Measurements from ENCODE around the gene TMEM208.

TMEM208 gene

DNA sequence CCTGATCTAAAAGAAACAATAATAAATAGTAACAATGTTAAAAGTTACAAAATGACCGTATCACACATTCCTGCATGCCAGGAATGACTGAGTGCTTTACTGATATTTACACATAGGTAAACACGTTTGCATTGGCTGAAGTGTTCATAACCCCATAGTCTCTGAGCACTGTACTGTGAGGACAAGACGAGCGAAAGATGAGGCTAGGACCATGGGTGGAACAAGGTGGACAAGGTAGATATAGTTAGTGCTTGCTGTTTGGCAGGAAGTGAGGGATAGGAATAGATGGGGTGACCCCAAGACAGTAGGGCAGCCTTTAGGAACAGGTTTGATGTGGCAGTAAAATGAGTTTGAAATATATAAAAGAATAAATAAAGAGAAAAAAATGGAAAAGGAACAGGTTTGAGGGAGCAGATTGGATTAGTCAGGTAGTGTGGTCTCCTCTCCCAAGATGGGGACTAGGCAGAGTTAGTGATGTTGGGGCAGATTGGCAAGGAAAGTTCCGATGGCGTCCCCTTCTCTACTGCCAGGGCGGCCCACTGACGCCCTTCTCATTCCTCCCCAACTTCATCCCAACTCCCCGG, 35.4 kb upstream of the TMEM208 start:
- DNase-seq (ENCODE audit: low read depth in 1 of 2, low spot score in 1 of 2) = no peak

DNA sequence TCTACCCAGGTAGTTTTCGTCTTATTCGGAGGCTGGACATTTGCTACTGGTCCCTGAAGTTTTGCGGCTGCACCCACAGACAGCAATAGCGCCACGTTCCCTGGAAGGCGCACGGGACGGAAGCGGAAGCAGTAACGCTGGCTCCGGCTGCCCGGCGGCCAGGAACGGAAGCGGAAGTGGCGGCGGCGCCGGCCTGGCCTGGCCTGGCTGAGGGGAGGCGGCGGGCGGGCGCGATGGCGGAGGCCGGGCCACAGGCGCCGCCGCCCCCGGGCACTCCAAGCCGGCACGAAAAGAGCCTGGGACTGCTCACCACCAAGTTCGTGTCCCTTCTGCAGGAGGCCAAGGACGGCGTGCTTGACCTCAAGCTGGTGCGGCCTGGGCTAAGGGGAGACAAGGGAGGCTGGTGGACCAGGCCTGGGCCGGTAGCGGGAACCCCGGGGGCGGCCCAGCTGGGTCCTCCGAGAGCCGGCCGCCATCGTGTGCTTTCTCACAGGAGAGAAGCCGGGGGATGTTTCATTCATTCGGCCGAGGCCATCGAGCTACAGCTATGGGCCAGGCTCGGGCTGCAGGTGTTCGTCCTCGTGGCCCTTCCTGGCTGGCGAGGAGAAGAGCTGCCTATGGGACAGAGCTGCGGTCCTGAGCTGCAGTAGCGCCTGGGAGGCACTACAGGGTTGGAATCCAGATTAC, 34.8 kb upstream of the TMEM208 start, which contains the start of gene E2F4:
Gene E2F4 (plus strand): TSS at position 161 of the 687 bp plus-strand sequence. CDS start 73 bp downstream, at position 234.
- peak; percentile 71 to 80 for DNase-seq (ENCODE audit: low read depth in 1 of 2, low spot score in 1 of 2)

DNA sequence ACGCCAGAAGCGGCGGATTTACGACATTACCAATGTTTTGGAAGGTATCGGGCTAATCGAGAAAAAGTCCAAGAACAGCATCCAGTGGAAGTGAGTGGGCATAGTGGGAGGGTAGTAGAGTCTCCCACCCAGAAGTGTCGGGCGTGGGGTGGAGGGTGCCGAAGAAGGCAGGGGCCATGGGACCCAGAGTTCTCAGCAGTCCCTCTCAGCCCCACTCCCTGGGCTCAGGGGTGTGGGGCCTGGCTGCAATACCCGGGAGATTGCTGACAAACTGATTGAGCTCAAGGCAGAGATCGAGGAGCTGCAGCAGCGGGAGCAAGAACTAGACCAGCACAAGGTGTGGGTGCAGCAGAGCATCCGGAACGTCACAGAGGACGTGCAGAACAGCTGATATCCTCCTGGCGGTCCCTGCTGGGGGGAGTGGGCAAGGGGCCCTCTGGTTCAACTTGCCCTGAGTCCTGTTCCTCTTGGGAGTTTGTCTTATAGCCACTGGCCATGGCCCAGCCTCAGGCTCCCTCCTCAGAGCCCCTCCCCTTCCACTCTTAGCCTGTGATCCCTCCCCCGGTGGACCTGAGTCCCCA, 34.1 kb upstream of the TMEM208 start:
- DNase-seq (ENCODE audit: low read depth in 1 of 2, low spot score in 1 of 2) = no peak

DNA sequence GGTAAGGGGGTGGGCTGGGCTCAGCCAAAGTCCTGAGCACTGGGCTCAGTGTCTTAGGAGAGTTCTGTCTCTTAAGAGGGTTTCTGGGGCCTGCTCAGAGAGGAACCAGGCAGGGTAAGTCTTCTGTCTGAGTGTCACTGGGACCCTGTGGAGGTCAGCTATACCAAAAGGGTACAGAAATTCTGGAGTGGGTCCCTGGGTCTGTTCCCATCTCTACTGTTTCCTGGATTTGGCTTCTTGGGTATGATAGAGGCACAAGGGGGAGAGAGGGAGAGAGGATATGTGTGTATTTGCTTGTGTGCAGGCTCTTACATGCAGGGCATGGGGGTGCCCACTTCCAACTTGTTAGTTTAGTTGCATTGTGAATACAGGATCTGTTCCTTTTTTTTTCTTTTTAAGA, 33.4 kb upstream of the TMEM208 start:
- DNase-seq (ENCODE audit: low read depth in 1 of 2, low spot score in 1 of 2) = no peak

GRCh38 chr16:67194260-67194659, 32.7 kb upstream of the TMEM208 start:
- DNase-seq (ENCODE audit: low read depth in 1 of 2, low spot score in 1 of 2) = no peak

DNA sequence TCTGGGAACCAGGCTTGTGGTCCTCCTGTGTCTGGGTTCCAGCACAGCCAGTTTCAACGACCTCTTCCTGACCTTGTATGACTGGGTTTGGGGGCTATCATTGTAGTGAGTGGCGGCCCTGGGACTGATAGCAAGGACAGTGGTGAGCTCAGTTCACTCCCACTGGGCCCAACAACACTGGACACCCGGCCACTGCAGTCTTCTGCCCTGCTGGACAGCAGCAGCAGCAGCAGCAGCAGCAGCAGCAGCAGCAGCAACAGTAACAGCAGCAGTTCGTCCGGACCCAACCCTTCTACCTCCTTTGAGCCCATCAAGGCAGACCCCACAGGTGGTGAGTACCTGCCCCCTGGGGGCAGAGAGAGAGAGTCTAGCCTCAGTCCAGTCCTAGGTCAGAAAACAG, 31.3 kb upstream of the TMEM208 start:
- DNase-seq (ENCODE audit: low read depth in 1 of 2, low spot score in 1 of 2) = no peak

DNA sequence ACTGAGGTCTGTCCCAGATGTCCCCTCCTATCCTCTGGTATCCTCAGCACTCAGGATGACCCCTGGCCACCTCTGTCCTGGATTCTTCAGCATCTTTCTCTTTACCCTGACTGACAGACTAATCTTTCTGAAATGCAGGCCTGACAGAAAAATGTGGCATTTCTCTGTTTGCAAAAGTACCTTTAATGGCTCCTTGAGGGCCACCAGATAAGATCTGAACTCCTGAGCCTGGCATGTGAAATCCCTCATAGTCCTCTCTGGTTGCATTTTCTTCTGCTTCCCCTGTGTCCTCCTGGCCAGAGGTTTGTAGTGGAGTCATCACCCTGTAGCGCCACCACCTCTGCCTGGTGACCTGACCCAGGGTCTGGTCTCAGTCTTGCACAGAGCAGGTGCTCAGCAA, 30.0 kb upstream of the TMEM208 start:
- DNase-seq (ENCODE audit: low read depth in 1 of 2, low spot score in 1 of 2) = no peak

DNA sequence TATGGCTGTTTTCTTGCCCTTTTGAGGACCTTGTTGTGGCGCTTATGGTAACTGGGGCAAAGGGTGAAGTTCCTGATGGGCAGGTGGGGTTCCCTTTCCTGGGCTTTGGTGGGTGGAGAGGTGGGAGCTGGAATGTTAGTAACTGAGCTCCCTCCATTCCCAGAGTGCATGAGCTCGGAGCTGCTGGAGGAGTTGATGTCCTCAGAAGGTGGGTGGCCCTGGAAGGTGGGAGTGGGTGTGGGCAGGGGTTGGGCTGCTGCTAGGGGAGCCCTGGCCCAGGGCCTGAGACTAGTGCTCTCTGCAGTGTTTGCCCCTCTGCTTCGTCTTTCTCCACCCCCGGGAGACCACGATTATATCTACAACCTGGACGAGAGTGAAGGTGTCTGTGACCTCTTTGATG, 29.2 kb upstream of the TMEM208 start:
- no peak for DNase-seq (ENCODE audit: low read depth in 1 of 2, low spot score in 1 of 2)

DNA sequence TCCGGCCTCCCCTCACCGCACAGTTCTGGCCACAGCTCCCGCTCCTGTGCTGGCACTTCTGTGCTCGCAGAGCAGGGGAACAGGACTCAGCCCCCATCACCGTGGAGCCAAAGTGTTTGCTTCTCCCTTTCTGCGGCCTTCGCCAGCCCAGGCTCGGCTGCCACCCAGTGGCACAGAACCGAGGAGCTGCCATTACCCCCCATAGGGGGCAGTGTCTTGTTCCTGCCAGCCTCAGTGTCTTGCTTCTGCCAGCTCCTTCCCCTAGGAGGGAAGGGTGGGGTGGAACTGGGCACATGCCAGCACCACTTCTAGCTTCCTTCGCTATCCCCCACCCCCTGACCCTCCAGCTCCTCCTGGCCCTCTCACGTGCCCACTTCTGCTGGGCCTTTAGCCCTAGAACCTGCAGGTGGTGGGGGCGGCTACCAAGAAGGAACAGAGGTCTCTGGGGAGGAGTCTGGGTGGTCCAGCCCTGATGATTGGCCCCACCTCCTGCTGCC, 28.6 kb upstream of the TMEM208 start:
- DNase-seq (ENCODE audit: low read depth in 1 of 2, low spot score in 1 of 2) = no peak

- no peak for DNase-seq (ENCODE audit: low read depth in 1 of 2, low spot score in 1 of 2)
These were observed 27.7 kb upstream of the TMEM208 start, which contains the start of gene ELMO3 for GRCh38 chr16:67199011-67199807. Gene ELMO3, plus strand, starts transcription at chr16:67199131. Its CDS starts 196 bp downstream, at chr16:67199327.

GRCh38 chr16:67199808-67200198, 27.1 kb upstream of the TMEM208 start:
- no peak for DNase-seq (ENCODE audit: low read depth in 1 of 2, low spot score in 1 of 2)

GRCh38 chr16:67200491-67200890, 26.4 kb upstream of the TMEM208 start:
- DNase-seq (ENCODE audit: low read depth in 1 of 2, low spot score in 1 of 2) = no peak

DNA sequence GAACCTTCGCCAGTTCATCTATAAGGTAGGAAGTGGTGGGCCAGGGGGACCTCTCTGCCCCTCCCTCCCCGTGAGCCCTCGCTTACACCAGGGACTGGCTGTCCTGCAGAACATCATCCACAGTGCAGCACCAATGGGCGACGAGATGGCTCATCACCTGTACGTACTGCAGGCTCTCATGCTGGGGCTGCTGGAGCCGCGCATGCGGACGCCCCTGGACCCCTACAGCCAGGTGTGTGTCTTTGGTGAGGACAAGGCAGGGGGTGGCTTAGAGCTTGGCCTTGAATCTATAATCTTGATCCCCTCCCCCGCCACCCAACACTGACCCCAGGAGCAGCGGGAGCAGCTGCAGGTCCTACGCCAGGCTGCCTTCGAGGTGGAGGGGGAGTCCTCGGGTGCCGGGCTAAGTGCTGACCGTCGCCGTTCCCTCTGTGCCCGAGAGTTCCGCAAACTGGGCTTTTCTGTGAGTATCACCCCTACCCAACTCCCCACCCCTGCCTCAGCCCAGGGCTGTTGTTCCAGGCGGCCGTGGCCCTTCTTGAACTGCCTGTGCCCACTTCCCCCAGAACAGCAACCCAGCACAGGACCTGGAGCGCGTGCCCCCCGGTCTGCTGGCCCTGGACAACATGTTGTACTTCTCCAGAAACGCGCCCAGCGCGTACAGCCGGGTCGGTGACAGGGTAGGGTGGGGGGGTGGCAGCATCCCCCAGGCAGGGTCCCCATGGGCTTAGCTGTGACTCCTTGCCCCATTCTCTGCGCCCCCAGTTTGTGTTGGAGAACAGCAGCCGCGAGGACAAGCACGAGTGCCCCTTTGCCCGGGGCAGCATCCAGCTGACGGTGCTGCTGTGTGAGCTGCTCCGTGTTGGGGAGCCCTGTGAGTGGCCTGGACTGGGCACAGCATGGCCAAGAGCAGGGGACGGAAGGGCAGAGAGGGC, 25.3 kb upstream of the TMEM208 start:
- DNase-seq (ENCODE audit: low read depth in 1 of 2, low spot score in 1 of 2) = no peak

DNA sequence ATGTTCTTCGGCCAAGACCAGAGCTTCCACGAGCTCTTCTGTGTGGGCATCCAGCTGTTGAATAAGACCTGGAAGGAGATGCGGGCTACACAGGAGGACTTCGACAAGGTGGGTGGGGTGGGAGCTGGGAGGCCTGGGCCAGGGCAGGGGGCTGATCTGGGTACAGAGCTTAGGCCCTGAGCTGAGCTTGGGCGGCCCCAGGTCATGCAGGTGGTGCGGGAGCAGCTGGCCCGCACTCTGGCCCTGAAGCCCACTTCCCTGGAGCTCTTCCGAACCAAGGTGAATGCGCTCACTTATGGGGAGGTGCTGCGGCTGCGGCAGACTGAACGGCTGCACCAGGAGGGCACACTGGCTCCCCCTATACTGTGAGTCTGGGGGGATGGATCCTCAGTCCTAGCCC, 24.5 kb upstream of the TMEM208 start:
- no peak for DNase-seq (ENCODE audit: low read depth in 1 of 2, low spot score in 1 of 2)

GRCh38 chr16:67202956-67203493, 23.9 kb upstream of the TMEM208 start:
- DNase-seq (ENCODE audit: low read depth in 1 of 2, low spot score in 1 of 2) = no peak

DNA sequence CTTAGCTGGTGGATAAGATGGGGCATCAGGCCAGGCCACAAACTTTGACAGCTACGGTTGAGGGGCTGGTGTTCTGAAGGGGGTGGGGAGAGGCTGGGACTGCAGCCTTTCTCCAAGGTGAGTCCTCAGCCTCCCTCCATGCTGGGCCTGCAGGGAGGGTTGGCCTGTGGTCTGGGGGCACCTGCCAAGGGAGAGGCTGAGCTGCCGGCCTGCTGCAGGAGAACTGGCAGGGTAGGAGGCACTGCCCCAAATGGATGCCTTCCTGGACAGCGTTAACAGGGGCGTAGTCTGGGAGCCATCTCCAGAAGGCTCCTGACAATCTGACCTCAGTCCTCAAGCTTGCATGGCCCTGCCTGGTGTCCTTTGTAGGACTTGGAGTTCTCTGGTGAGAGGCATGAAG, 22.9 kb upstream of the TMEM208 start:
- no peak for DNase-seq (ENCODE audit: low read depth in 1 of 2, low spot score in 1 of 2)

- no peak for DNase-seq (ENCODE audit: low read depth in 1 of 2, low spot score in 1 of 2)
These were observed 20.6 kb upstream of the TMEM208 start for GRCh38 chr16:67206129-67206837.

GRCh38 chr16:67206838-67207248, 20.1 kb upstream of the TMEM208 start:
- DNase-seq (ENCODE audit: low read depth in 1 of 2, low spot score in 1 of 2) = no peak

DNA sequence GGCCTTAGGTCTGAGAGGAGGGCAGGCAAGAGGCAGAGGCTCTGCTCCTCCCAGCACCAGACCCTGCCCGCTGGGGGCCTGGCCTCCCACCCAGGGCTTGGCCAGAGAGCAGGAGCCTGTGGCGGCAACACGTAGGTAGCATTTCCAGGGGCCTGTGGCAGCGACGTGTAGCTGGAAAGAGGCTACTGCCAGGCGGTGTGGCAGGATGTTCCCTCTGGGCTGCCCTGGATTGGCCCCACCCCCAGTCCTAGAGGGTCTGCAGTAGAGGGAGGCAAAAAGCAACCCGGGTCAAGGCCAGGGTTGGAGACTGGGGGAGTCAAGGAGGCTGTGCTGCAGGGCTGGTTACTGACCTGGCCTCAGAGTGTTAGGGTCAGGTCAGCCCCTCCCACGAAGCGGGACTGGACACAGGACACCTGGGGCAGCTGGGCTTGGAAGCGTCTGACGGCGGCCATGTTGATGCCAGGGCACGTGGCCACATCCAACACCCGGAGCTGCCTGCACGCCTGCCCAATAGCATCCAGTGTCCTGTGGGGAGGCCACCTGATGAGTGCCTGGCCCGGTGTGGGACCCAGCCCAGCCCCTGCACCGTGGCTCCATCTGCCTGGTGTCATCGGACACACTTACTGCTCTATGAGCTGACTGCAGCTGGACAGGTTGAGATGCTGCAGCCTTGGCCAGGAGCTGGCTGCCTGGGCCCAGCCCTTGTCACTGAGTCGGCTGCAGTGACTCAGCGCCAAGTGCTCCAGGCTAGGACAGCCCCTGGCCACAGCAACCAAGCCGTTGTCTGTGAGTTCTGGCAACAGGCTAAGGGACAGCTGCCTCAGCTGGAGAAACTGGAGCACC, 19.5 kb upstream of the TMEM208 start:
- no peak for DNase-seq (ENCODE audit: low read depth in 1 of 2, low spot score in 1 of 2)
